ENCODE measurements around the gene LORICRIN.

Gene LORICRIN, protein sequence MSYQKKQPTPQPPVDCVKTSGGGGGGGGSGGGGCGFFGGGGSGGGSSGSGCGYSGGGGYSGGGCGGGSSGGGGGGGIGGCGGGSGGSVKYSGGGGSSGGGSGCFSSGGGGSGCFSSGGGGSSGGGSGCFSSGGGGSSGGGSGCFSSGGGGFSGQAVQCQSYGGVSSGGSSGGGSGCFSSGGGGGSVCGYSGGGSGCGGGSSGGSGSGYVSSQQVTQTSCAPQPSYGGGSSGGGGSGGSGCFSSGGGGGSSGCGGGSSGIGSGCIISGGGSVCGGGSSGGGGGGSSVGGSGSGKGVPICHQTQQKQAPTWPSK

DNA sequence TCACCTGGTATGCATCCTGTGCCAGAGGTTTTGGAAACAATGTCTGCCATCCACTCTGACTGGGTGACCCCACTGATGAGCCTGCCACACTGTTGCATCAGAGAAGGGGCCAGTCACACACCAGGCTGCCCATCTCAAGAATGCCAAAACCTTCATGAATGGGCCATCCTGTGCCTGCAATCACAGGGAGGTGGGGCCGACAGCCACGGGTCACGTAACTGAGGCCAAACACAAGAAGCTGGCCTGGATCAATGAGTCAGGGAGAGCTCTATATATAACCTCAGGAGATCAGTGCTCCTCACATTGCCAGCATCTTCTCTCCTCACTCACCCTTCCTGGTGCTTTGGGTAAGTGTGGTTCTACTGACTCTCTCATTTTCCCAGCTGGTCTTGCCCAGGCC, at the start of gene LORICRIN:
Gene LORICRIN, plus strand, starts transcription at position 301 of the 400 bp plus-strand sequence. CDS start 1,263 bp downstream, outside the sequence.
- POLR2A ChIA-PET: no interaction called here
- DNase-seq (ENCODE audit: extremely low spot score): no peak
- CTCF ChIA-PET: interaction anchor here (0.6 to 1.3 kb wide), 3 partner anchors 25 to 31 kb away, joined by 3 to 4 read pairs (median 3); no protein-coding TSS in a partner anchor
- no peak for TF ChIP-seq ZNF384 (IDR thresholded peaks at IDR 0.05)
- no peak for TF ChIP-seq SP1 (IDR thresholded peaks at IDR 0.05)
- TF ChIP-seq, protein P1, sequence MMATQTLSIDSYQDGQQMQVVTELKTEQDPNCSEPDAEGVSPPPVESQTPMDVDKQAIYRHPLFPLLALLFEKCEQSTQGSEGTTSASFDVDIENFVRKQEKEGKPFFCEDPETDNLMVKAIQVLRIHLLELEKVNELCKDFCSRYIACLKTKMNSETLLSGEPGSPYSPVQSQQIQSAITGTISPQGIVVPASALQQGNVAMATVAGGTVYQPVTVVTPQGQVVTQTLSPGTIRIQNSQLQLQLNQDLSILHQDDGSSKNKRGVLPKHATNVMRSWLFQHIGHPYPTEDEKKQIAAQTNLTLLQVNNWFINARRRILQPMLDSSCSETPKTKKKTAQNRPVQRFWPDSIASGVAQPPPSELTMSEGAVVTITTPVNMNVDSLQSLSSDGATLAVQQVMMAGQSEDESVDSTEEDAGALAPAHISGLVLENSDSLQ (IDR thresholded peaks at IDR 0.05): no peak
- TF ChIP-seq NFRKB (IDR thresholded peaks at IDR 0.05): no peak
- TF ChIP-seq ELF4 (IDR thresholded peaks at IDR 0.05): no peak
- TF ChIP-seq SUZ12 (IDR thresholded peaks at IDR 0.05): no peak
- TF ChIP-seq FOXM1 (IDR thresholded peaks at IDR 0.05; ENCODE audit: borderline replicate concordance): no peak
- TF ChIP-seq BHLHE40 (IDR thresholded peaks at IDR 0.05; ENCODE audit: borderline replicate concordance): no peak
- TF ChIP-seq LEF1 (IDR thresholded peaks at IDR 0.05; ENCODE audit: borderline replicate concordance): no peak
- TF ChIP-seq FOXK2 (IDR thresholded peaks at IDR 0.05): no peak
- no peak for TF ChIP-seq TARDBP (IDR thresholded peaks at IDR 0.05)
- no peak for TF ChIP-seq FOXA1 (IDR thresholded peaks at IDR 0.05)
- no peak for TF ChIP-seq L3MBTL2 (conservative IDR thresholded peaks at IDR 0.05)
- no peak for TF ChIP-seq HDGF (IDR thresholded peaks at IDR 0.05; ENCODE audit: borderline replicate concordance)

DNA sequence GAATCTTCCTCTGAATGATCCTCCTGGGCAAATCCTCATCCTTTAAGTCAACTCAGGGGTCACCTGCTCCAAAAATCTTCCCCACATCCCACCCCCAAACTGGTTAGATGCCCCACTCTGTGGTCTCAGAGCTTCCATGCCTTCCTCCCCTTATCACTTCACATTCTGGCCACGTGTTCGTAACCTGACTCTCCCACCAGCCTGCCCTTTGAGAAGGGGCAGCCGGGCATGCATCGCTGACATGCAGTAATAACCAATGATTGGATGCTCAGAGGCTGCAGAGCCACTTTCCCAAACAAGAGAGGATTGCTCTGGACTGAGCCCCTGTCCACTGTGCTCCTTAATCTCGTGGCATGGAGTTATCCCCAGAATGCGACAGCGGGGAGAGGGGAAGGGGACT, 49.3 kb upstream of the LORICRIN start:
- TF ChIP-seq FOXK2 (IDR thresholded peaks at IDR 0.05) (no peak), ELF4 (IDR thresholded peaks at IDR 0.05) (no peak), ZNF384 (IDR thresholded peaks at IDR 0.05) (no peak), FOXM1 (IDR thresholded peaks at IDR 0.05; ENCODE audit: borderline replicate concordance) (no peak), HDGF (IDR thresholded peaks at IDR 0.05; ENCODE audit: borderline replicate concordance) (no peak)
- ChIA-PET POLR2A (no interaction called here), CTCF (no interaction called here)
- no peak for DNase-seq (ENCODE audit: extremely low spot score)

DNA sequence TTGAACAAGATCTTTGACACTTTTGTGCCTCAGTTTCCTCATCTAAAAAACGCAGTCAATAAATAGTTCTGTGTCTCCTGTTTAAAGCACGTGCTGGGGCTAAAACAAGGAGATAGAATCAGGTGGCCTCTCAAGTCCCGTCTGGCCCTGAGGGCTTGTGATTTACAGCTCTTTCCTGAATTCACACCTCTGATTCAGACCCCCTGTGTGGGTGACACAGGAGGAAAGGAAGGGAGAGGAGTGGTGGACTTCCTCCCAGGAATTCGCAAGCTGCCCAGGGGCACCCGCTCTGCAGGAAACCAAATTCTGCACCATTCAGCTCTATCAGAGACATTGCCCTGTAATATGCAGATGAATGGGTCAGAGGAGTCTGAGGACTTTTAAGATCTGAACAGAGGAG, 47.3 kb upstream of the LORICRIN start:
- no peak for TF ChIP-seq ARNT (IDR thresholded peaks at IDR 0.05)
- no peak for TF ChIP-seq FOXK2 (IDR thresholded peaks at IDR 0.05)
- TF ChIP-seq FOXA1 (IDR thresholded peaks at IDR 0.05): no peak
- TF ChIP-seq LEF1 (IDR thresholded peaks at IDR 0.05; ENCODE audit: borderline replicate concordance): no peak
- no peak for TF ChIP-seq BHLHE40 (IDR thresholded peaks at IDR 0.05; ENCODE audit: borderline replicate concordance)
- no peak for TF ChIP-seq NFRKB (IDR thresholded peaks at IDR 0.05)
- TF ChIP-seq SP1 (IDR thresholded peaks at IDR 0.05): no peak
- TF ChIP-seq HDGF (IDR thresholded peaks at IDR 0.05; ENCODE audit: borderline replicate concordance): no peak
- no peak for TF ChIP-seq L3MBTL2 (conservative IDR thresholded peaks at IDR 0.05)
- TF ChIP-seq TARDBP (IDR thresholded peaks at IDR 0.05): no peak
- no peak for TF ChIP-seq CTBP1 (IDR thresholded peaks at IDR 0.05; ENCODE audit: borderline replicate concordance)
- TF ChIP-seq ELF4 (IDR thresholded peaks at IDR 0.05): no peak
- no peak for TF ChIP-seq ZNF384 (IDR thresholded peaks at IDR 0.05)
- TF ChIP-seq, protein P1 (IDR thresholded peaks at IDR 0.05): no peak
- no peak for TF ChIP-seq FOXM1 (IDR thresholded peaks at IDR 0.05; ENCODE audit: borderline replicate concordance)
- no peak for TF ChIP-seq SUZ12 (IDR thresholded peaks at IDR 0.05)
- ChIA-PET POLR2A (no interaction called here), CTCF (interaction anchor here (0.7 kb wide), 1 partner anchor 10 kb away, joined by 3 read pairs; no protein-coding TSS in a partner anchor)
- DNase-seq (ENCODE audit: extremely low spot score): no peak

DNA sequence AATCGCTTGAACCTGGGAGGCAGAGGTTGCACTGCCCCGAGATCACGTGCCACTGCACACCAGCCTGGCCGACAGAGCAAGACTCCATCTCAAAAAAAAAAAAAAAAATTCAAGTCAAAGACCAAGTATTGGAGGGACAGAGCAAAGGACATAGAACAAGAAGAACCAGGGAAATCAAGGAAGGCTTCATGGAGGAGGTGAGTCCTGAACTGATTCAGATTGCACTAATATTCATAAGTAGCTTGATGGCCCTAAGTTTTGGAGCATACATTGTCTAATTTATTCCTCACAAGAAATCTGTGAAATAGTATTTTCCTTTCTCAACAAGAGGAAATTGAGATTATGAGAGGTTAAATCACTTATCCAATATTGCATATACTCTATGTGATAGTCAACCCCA, 46.0 kb upstream of the LORICRIN start:
- ChIA-PET CTCF (no interaction called here), POLR2A (no interaction called here)
- no peak for DNase-seq (ENCODE audit: extremely low spot score)
- TF ChIP-seq ARNT (IDR thresholded peaks at IDR 0.05) (no peak), LEF1 (IDR thresholded peaks at IDR 0.05; ENCODE audit: borderline replicate concordance) (no peak), ZNF384 (IDR thresholded peaks at IDR 0.05) (no peak), BHLHE40 (IDR thresholded peaks at IDR 0.05; ENCODE audit: borderline replicate concordance) (no peak), TARDBP (IDR thresholded peaks at IDR 0.05) (no peak), NFRKB (IDR thresholded peaks at IDR 0.05) (no peak), SP1 (IDR thresholded peaks at IDR 0.05) (no peak), L3MBTL2 (conservative IDR thresholded peaks at IDR 0.05) (no peak), FOXM1 (IDR thresholded peaks at IDR 0.05; ENCODE audit: borderline replicate concordance) (no peak), SUZ12 (IDR thresholded peaks at IDR 0.05) (no peak), FOXA1 (IDR thresholded peaks at IDR 0.05) (no peak)

DNA sequence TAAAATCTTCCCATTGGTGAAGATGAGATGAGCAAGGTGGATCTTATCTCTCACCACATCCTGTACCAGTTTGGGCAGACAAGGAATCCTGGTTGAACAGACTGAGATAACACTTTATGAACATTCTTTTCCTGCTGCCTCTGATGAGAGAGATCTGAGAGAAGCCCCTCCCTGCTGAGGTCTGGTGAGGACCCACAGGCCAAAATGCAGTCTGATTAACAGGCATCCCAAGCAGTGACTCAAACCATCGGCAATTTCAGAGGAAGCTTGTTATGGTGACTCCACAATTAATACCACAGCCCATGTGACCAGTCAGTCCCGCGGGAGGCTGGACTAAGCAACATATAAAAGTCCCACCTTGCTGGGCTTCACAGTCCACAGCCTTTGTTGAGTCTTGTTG, 42.3 kb upstream of the LORICRIN start, which contains the start of gene PRR9:
Gene PRR9, plus strand, starts transcription at position 373 of the 400 bp plus-strand sequence. CDS start 561 bp downstream, outside the sequence.
- POLR2A ChIA-PET: no interaction called here
- DNase-seq (ENCODE audit: extremely low spot score): no peak
- TF ChIP-seq CTBP1 (IDR thresholded peaks at IDR 0.05; ENCODE audit: borderline replicate concordance) (no peak), BHLHE40 (IDR thresholded peaks at IDR 0.05; ENCODE audit: borderline replicate concordance) (no peak), FOXK2 (IDR thresholded peaks at IDR 0.05) (no peak), ARNT (IDR thresholded peaks at IDR 0.05) (no peak), FOXM1 (IDR thresholded peaks at IDR 0.05; ENCODE audit: borderline replicate concordance) (no peak), SP1 (IDR thresholded peaks at IDR 0.05) (no peak), HDGF (IDR thresholded peaks at IDR 0.05; ENCODE audit: borderline replicate concordance) (no peak), FOXA1 (IDR thresholded peaks at IDR 0.05) (no peak), TARDBP (IDR thresholded peaks at IDR 0.05) (no peak), NFRKB (IDR thresholded peaks at IDR 0.05) (no peak), ZNF384 (IDR thresholded peaks at IDR 0.05) (no peak), ELF4 (IDR thresholded peaks at IDR 0.05) (no peak), SUZ12 (IDR thresholded peaks at IDR 0.05) (no peak), L3MBTL2 (conservative IDR thresholded peaks at IDR 0.05) (no peak)
- TF ChIP-seq, protein P1 (IDR thresholded peaks at IDR 0.05): no peak
- CTCF ChIA-PET: no interaction called here
